Activated CD4-positive, alpha-beta T cell treated with anti-CD3 and anti-CD28 coated beads for 36 hours (primary cell): ENCODE measurements around the gene DR1. TPM values are rescaled to one million over a fixed set of nuclear protein-coding genes. Genes with fewer than 3 reads are reported as not detected.
"Not testable (repeated sequence)": the region's sequence is repeated elsewhere in the genome, so short reads cannot be mapped to it uniquely, and the experiment has no call there.

Source experiments
- ATAC-seq: fragments of 200-7000 bp; cut with Tn5 transposase; one replicate; pipeline ENCODE4 v1.10.0; 2021; ENCODE audit warnings: mild to moderate bottlenecking, moderate library complexity
- CTCF ChIA-PET: fragments of 350-600 bp; sonication (Branson Sonifier 250); formaldehyde crosslinking; loops from one replicate; lab custom pipeline; 2021; ENCODE audit warnings: antibody characterized with exemption; lab: Charles Lee
- POLR2A ChIA-PET: fragments of 350-600 bp; sonication (Branson Sonifier 250); formaldehyde crosslinking; loops from one replicate; lab custom pipeline; 2021; ENCODE audit warnings: antibody characterized with exemption, inconsistent platforms; lab: Charles Lee
- DNase-seq: peaks from one replicate; pipeline ENCODE4 v3.0.0-alpha.2; 2020
- H3K27ac Mint-ChIP-seq: one replicate; pipeline ENCODE4 v1.8.0; 2021; ENCODE audit warnings: mixed read lengths
- H3K27me3 Mint-ChIP-seq: one replicate; pipeline ENCODE4 v1.8.0; 2021; ENCODE audit warnings: mixed read lengths
- H3K36me3 Mint-ChIP-seq: one replicate; pipeline ENCODE4 v1.8.0; 2021; ENCODE audit warnings: low read depth, mixed read lengths
- H3K4me1 Mint-ChIP-seq: one replicate; pipeline ENCODE4 v1.8.0; 2021; ENCODE audit warnings: mixed read lengths
- H3K4me3 Mint-ChIP-seq: one replicate; pipeline ENCODE4 v1.8.0; 2021; ENCODE audit warnings: mild to moderate bottlenecking, moderate library complexity, mixed read lengths
- H3K9me3 Mint-ChIP-seq: one replicate; pipeline ENCODE4 v1.8.0; 2021; ENCODE audit warnings: low read depth, mixed read lengths
- intact Hi-C, 2 experiments: fragments of 100-400 bp; cut with DNase I in 1 of 2; cut with micrococcal nuclease in 1 of 2; formaldehyde crosslinking; loops; one replicate each; pipeline versions ENCODE4 v1.14.2 to v1.15.1; 2022 to 2024; cut with DNase I, micrococcal nuclease
- total RNA-seq, 2 experiments: library from RNA; stranded (reverse); gene quantifications; one replicate each; pipeline ENCODE4 v1.2.3, GENCODE V29; 2021

The DR1 gene
- total RNA-seq, 2 experiments from 2014 or later = 84.8 to 95.3 TPM

DNA sequence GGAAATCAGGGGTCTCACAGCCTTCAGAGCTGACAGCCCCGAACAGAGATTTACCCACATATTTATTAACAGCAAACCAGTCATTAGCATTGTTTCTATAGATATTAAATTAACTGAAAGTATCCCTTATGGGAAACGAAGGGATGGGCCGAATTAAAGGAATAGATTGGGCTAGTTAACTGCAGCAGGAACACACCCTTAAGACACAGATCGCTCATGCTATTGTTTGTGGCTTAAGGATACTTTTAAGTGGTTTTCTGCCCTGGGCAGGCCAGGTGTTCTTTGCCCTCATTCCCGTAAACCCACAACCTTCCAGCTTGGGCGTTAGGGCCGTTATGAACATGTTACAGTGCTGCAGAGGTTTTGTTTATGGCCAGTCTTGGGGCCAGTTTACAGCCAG is 40.6 kb downstream of the DR1 start:
- ATAC-seq, H3K4me1 Mint-ChIP-seq, H3K27ac Mint-ChIP-seq, H3K36me3 Mint-ChIP-seq, intact Hi-C loops, H3K4me3 Mint-ChIP-seq, POLR2A ChIA-PET, DNase-seq, H3K27me3 Mint-ChIP-seq: not testable (repeated sequence)
- peaks cover 12% of the 10 kb centered on the region for H3K9me3 Mint-ChIP-seq
- CTCF ChIA-PET = interaction anchor here (0.6 kb wide), 1 partner anchor 416 kb away, joined by 3 read pairs; no protein-coding TSS in a partner anchor

DNA sequence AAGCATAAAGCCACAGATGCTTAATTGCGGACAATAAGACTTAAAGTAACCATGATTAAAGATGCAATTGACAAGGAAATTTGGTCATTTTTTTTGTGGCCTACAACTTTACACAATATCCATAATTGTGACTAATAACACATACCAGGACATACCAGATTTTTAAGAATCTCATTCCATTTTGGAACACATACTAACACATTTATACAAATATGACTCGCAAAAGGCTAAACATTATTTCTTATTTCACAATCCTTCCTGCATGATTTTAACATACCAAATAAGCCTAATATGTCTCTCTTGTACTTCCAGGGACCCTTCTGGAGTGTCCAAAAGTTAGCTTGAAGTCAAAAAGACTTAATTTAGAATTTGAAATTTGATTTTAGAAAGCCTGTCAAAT is 48.8 kb downstream of the DR1 start:
- POLR2A ChIA-PET = interaction anchor here (0.7 kb wide), 1 partner anchor 22 kb away, joined by 3 read pairs; no protein-coding TSS in a partner anchor
- Mint-ChIP-seq H3K9me3 (no peaks in the 10 kb centered on the region), H3K27ac (no peak overlapping the region), H3K4me1 (no peaks in the 10 kb centered on the region), H3K36me3 (no peaks in the 10 kb centered on the region), H3K27me3 (no peaks in the 10 kb centered on the region), H3K4me3 (no peak overlapping the region)
- CTCF ChIA-PET = no interaction called here
- no peak for ATAC-seq
- DNase-seq = no peak
- intact Hi-C loops = no loop called here

DNA sequence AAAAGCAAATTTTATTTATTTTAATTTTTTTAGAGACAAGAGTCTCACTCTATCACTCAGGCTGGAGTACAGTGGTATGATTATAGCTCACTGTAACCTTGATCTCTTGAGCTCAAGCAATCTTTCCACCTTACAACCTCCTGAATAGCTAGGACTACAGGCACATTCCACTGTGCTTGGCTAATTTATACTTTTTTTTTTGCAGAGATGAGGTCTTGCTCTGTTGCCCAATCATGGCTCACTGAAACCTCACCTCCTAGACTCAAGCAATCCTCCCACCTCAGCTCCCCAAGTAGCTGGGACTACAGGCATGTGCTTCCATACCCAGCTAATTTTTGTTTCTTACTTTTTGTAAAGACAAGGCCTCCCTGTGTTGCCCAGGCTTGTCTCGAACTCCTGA is 49.5 kb downstream of the DR1 start:
- intact Hi-C loops = no loop called here
- Mint-ChIP-seq H3K4me3 (no peak overlapping the region), H3K4me1 (no peaks in the 10 kb centered on the region), H3K27ac (no peak overlapping the region), H3K27me3 (no peaks in the 10 kb centered on the region), H3K9me3 (no peaks in the 10 kb centered on the region), H3K36me3 (no peaks in the 10 kb centered on the region)
- no peak for ATAC-seq
- POLR2A ChIA-PET = no interaction called here
- DNase-seq = no peak
- CTCF ChIA-PET = no interaction called here

DNA sequence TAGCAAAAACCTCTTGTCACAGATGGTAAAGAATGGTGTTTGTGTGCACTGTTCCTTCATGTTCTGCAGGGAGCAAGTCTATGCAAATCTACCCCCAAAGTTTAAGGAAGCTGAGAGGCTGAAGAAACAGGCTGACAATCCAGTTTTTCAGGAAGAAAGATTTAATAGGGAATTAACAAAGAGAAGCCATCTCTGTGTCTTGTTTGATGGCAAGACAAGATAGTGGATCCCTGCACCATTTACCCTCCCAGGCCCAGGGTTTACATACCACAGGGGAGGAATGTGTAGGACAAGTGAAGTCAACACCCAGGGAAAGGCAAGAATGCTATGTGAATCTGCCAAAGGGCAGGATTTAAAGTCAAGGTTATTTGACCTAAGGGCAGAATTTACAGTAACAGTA is 54.1 kb downstream of the DR1 start:
- Mint-ChIP-seq H3K36me3 (no peaks in the 10 kb centered on the region), H3K27ac (no peak overlapping the region), H3K9me3 (no peaks in the 10 kb centered on the region), H3K4me3 (no peak overlapping the region), H3K4me1 (no peaks in the 10 kb centered on the region), H3K27me3 (no peaks in the 10 kb centered on the region)
- intact Hi-C loops = no loop called here
- ATAC-seq (no peak), DNase-seq (no peak)
- ChIA-PET CTCF (interaction anchor here (0.6 kb wide), 1 partner anchor 28 kb away, joined by 4 read pairs; no protein-coding TSS in a partner anchor), POLR2A (no interaction called here)

DNA sequence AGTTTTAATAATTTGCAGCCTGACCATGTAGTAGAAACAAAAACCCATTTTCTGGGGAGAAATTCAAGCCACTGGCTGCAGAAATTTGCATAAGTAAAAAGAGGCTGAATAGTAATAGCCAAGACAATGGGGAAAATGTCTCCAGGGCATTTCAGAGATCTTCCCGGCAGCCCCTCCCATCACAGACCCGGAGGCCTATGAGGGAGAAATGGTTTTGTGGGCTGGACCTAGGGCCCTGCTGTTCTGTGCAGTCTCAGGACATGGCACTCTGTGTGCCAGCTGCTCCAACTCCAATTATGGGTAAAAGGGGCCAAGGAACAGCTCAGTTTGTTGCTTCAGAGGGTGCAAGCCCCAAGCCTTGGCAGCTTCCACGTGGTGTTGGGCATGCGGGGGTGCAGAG is 62.5 kb downstream of the DR1 start:
- no peak overlapping the region for H3K27ac Mint-ChIP-seq
- intact Hi-C loops = no loop called here
- CTCF ChIA-PET = no interaction called here
- DNase-seq (no peak), ATAC-seq (no peak)
- H3K4me3 Mint-ChIP-seq = no peak overlapping the region
- peaks cover 2% of the 10 kb centered on the region for H3K36me3 Mint-ChIP-seq
- H3K9me3 Mint-ChIP-seq = peaks cover 5% of the 10 kb centered on the region
- H3K27me3 Mint-ChIP-seq = peaks cover 2% of the 10 kb centered on the region
- H3K4me1 Mint-ChIP-seq = no peaks in the 10 kb centered on the region
- POLR2A ChIA-PET = no interaction called here

DNA sequence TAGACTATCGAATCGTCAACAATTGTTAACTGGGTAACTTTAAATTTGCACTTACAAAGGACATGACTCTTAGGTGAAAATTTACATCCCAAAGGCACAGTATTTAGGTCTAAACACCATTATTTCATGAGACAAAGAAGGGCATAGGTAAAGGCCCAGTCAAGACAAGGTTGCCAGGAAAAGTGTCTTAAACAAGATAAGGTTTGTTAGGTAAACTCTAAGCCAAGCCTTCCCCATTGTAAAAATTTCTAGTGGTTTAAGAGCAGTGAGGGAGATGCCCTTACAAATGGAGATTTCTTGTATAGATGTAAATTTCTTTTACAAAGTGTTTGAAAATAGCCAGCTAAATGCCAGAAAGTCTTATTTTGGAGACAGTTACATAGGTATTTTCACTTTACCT is 65.3 kb downstream of the DR1 start:
- ChIA-PET POLR2A (no interaction called here), CTCF (no interaction called here)

DNA sequence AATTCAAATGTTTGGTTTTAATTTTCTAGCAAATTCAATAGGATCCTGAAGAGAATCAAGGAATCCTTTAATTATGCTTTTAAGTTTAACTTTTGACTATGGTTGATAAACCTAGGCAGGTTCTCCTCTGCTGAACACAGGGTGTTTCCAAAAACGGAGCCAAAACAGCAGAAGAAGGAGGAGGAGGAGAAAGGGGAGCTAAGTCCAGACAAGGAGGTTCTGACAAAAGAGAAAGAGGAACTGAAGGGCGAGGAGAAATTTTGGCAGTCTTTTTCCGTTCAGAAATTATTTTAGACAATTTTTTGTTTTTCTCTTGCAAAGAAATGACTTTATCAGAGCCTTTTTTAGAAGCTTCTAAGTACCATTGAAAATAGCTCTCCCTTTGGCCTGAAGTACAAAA is 69.0 kb downstream of the DR1 start:
- Mint-ChIP-seq H3K36me3 (no peaks in the 10 kb centered on the region), H3K4me3 (no peak overlapping the region), H3K27ac (no peak overlapping the region), H3K9me3 (no peaks in the 10 kb centered on the region), H3K4me1 (no peaks in the 10 kb centered on the region), H3K27me3 (no peaks in the 10 kb centered on the region)
- no peak for ATAC-seq
- DNase-seq = no peak
- intact Hi-C loops = loop anchor here in 1 of 2 experiments (5.0 kb wide), 1 partner anchor 107 kb away; no protein-coding TSS in a partner anchor
- POLR2A ChIA-PET = no interaction called here
- CTCF ChIA-PET = no interaction called here

More for the DNA sequence above, 65.3 kb downstream of the DR1 start:
- no peak overlapping the region for H3K4me3 Mint-ChIP-seq
- H3K36me3 Mint-ChIP-seq = peaks cover 2% of the 10 kb centered on the region
- intact Hi-C loops = no loop called here
- ATAC-seq = no peak
- no peak overlapping the region for H3K27ac Mint-ChIP-seq
- H3K9me3 Mint-ChIP-seq = peaks cover 5% of the 10 kb centered on the region
- H3K27me3 Mint-ChIP-seq = no peaks in the 10 kb centered on the region
- H3K4me1 Mint-ChIP-seq = no peaks in the 10 kb centered on the region
- no peak for DNase-seq

DNA sequence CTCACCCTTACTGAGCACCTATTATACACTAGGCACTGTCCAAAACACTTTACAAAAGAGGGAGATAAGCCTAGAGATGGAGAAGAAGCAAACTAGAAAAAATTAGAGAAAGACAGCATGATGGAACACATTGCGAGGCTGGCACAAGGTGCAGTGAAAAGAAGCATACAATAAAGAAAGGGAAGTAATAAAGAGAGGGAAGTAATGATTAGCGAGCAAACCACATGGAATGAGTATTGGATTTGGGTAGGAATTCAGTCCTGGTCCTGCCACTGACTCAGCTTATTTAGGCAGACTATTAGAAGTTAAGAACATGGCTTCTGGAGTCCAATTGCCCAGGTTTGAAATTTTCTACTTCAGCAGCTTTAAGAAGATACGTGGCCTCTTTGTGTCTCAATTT is 69.6 kb downstream of the DR1 start:
- H3K27me3 Mint-ChIP-seq = no peaks in the 10 kb centered on the region
- H3K4me1 Mint-ChIP-seq = no peaks in the 10 kb centered on the region
- ChIA-PET CTCF (no interaction called here), POLR2A (no interaction called here)
- no peak for ATAC-seq
- H3K36me3 Mint-ChIP-seq = no peaks in the 10 kb centered on the region
- no peak overlapping the region for H3K27ac Mint-ChIP-seq
- intact Hi-C loops = loop anchor here in 1 of 2 experiments (5.0 kb wide), 1 partner anchor 108 kb away; no protein-coding TSS in a partner anchor
- H3K9me3 Mint-ChIP-seq = no peaks in the 10 kb centered on the region
- no peak overlapping the region for H3K4me3 Mint-ChIP-seq
- no peak for DNase-seq

DNA sequence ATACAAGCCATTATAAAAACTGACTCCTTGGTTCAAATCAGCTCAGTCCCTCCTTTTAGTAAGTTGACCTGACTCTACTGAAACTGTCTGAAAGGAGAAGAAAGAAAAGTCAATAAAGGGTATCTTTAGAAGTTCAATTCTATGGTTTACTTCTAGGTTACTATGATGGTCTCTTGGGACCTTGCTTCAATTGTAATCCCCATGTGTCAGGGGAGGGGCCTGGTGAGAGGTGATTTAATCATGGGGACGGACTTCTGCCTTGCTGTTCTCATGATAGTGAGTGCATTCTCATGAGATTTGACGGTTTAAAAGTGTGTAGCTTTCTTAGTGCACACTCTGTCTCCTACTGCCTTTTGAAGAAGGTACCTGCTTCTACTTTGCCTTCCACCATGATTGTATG is 70.5 kb downstream of the DR1 start:
- no peaks in the 10 kb centered on the region for H3K4me1 Mint-ChIP-seq
- DNase-seq = no peak

More for the DNA sequence above, 70.5 kb downstream of the DR1 start:
- no peaks in the 10 kb centered on the region for H3K9me3 Mint-ChIP-seq
- CTCF ChIA-PET = no interaction called here
- intact Hi-C loops = loop anchor here in 1 of 2 experiments (5.0 kb wide), 1 partner anchor 109 kb away; no protein-coding TSS in a partner anchor
- ATAC-seq = no peak
- no peak overlapping the region for H3K27ac Mint-ChIP-seq
- no peaks in the 10 kb centered on the region for H3K27me3 Mint-ChIP-seq
- no peaks in the 10 kb centered on the region for H3K36me3 Mint-ChIP-seq
- POLR2A ChIA-PET = no interaction called here
- H3K4me3 Mint-ChIP-seq = no peak overlapping the region

Other genes with a start within 250 kb of the DR1 start
- gene TMED5, start 165.5 kb upstream of the DR1 start, total RNA-seq = 10 to 100 TPM; 32.6 to 33.0 TPM
- gene CCDC18, start 165.2 kb upstream of the DR1 start, total RNA-seq = 10 to 100 TPM; 18.8 to 23.9 TPM
- gene FNBP1L, start 102.2 kb downstream of the DR1 start, total RNA-seq = 1 to 10 TPM; 1.2 to 1.4 TPM